Upper lobe of left lung (tissue), 6 donors: ENCODE data around the gene LSM14B. TPM values are rescaled to one million over a fixed set of nuclear protein-coding genes. Genes with fewer than 3 reads are reported as not detected.

ENCODE experiments used
- ATAC-seq, 2 donors: fragments of 200-7000 bp; cut with Tn5 transposase; one replicate each; pipeline ENCODE4 v1.9.1; 2022; ENCODE audit warnings: mild to moderate bottlenecking in 2 of 2, moderate library complexity in 2 of 2; ENCODE audit not compliant: low FRiP score in 2 of 2
- DNase-seq, 2 donors: peaks; one replicate each; pipeline ENCODE4 v3.0.0-alpha.2; 2019 to 2020
- H3K27ac ChIP-seq, 4 donors: fragments of 200-600 bp; sonication (generic); one replicate each; pipeline ENCODE4 v1.5.1; 2016 to 2019
- H3K27me3 ChIP-seq, 4 donors: fragments of 200-600 bp; sonication (generic); one replicate each; pipeline ENCODE4 v1.5.1; 2017 to 2019
- H3K36me3 ChIP-seq, 4 donors: fragments of 200-600 bp; sonication (generic); one replicate each; pipeline ENCODE4 v1.5.1; 2016 to 2019
- H3K4me1 ChIP-seq, 4 donors: fragments of 200-600 bp; sonication (generic); one replicate each; pipeline ENCODE4 v1.5.1; 2018 to 2019
- H3K4me3 ChIP-seq, 4 donors: fragments of 200-600 bp; sonication (generic); one replicate each; pipeline ENCODE4 v1.5.1; 2017 to 2019; ENCODE audit warnings: mild to moderate bottlenecking in 2 of 4, moderate library complexity in 1 of 4
- H3K9me3 ChIP-seq, 4 donors: fragments of 200-600 bp; sonication (generic); one replicate each; pipeline ENCODE4 v1.5.1; 2018 to 2019
- CTCF ChIP-seq, 6 experiments: fragments of 450-650 bp in 4 of 6; fragments of 200-600 bp in 2 of 6; sonication (generic) in 2 of 6; IDR thresholded peaks; one replicate each; pipeline ENCODE4 v1.5.1; 2016 to 2019; ENCODE audit warnings: antibody characterized with exemption in 6 of 6
- EP300 ChIP-seq, 4 donors: sonication (generic); formaldehyde crosslinking; IDR thresholded peaks; one replicate each; pipeline ENCODE4 v1.5.1; 2017; ENCODE audit warnings: antibody characterized with exemption in 4 of 4, control low read depth in 2 of 4
- POLR2A ChIP-seq, 4 donors: fragments of 450-650 bp; IDR thresholded peaks; one replicate each; pipeline ENCODE4 v1.5.1; 2016 to 2017; ENCODE audit warnings: antibody characterized with exemption in 4 of 4, mild to moderate bottlenecking in 2 of 4
- POLR2AphosphoS5 ChIP-seq, 2 donors: sonication (generic); formaldehyde crosslinking; IDR thresholded peaks; one replicate each; pipeline ENCODE4 v1.5.1; 2017; ENCODE audit warnings: antibody characterized with exemption in 2 of 2
- WGBS, 2 donors: methylation state at CpG; one replicate each; pipeline ENCODE4 v1.1.5; 2017 to 2018; 5-methylcytosine and 5-hydroxymethylcytosine counted together
- total RNA-seq, 6 donors: library from RNA; depleted of rRNA in 4 of 6; stranded (reverse); fragments of >200 nt in 4 of 6; gene quantifications; one replicate each; pipeline versions ENCODE4 v1.1.0 to v1.2.1, GENCODE V29; 2016 to 2021
- donor health status: DM: no; HTN: no; CAD: no; lungs with moderate emphysema.
- donor health status: DM: no; HTN: yes; CAD: no; lungs with severe emphysema.

LSM14B gene
- total RNA-seq, 6 donors from 2014 or later, result 27.8 to 46.3 (median 36.4) TPM

GRCh38 chr20:62162765-62163484, 40.6 kb downstream of the LSM14B start:
- DNase-seq, result peak in 1 of 2 donors; percentile 79
- TF ChIP-seq POLR2AphosphoS5 (IDR thresholded peaks at IDR 0.05) (no peak), POLR2A (IDR thresholded peaks at IDR 0.05) (no peak), EP300 (IDR thresholded peaks at IDR 0.05) (no peak), CTCF (IDR thresholded peaks at IDR 0.05) (no peak)
- Histone ChIP-seq H3K4me1 (no peaks in the 10 kb centered on the region), H3K27me3 (no peaks in the 10 kb centered on the region), H3K27ac (no peak overlapping the region), H3K36me3 (peaks cover 0 to 84% (median 64%) of the 10 kb centered on the region in 4 donors), H3K9me3 (no peaks in the 10 kb centered on the region), H3K4me3 (no peak overlapping the region)
- no peak for ATAC-seq
- WGBS, 2 donors, result 97 to 100% methylated on average over 12 to 37 of the region's 38 CpGs

GRCh38 chr20:62163485-62163865, 41.2 kb downstream of the LSM14B start:
- peak in 1 of 2 donors; percentile 80 for DNase-seq
- H3K4me1 ChIP-seq, result no peaks in the 10 kb centered on the region
- peaks cover 0 to 88% (median 69%) of the 10 kb centered on the region in 4 donors for H3K36me3 ChIP-seq
- H3K27ac ChIP-seq, result no peak overlapping the region
- TF ChIP-seq EP300 (IDR thresholded peaks at IDR 0.05), result no peak
- no peak for TF ChIP-seq CTCF (IDR thresholded peaks at IDR 0.05)
- TF ChIP-seq POLR2A (IDR thresholded peaks at IDR 0.05), result no peak
- no peak for TF ChIP-seq POLR2AphosphoS5 (IDR thresholded peaks at IDR 0.05)
- ATAC-seq, result no peak
- no peaks in the 10 kb centered on the region for H3K27me3 ChIP-seq
- H3K4me3 ChIP-seq, result no peak overlapping the region
- no peaks in the 10 kb centered on the region for H3K9me3 ChIP-seq
- 97% methylated on average over 15 to 19 of the region's 25 CpGs for WGBS, 2 donors

GRCh38 chr20:62163986-62164762, 41.9 kb downstream of the LSM14B start:
- no peak for TF ChIP-seq POLR2AphosphoS5 (IDR thresholded peaks at IDR 0.05)
- TF ChIP-seq POLR2A (IDR thresholded peaks at IDR 0.05), result no peak
- TF ChIP-seq CTCF (IDR thresholded peaks at IDR 0.05), result no peak
- TF ChIP-seq EP300 (IDR thresholded peaks at IDR 0.05), result no peak
- Histone ChIP-seq H3K4me3 (no peak overlapping the region), H3K27ac (no peak overlapping the region), H3K36me3 (peaks cover 0 to 87% (median 70%) of the 10 kb centered on the region in 4 donors), H3K27me3 (no peaks in the 10 kb centered on the region), H3K9me3 (no peaks in the 10 kb centered on the region), H3K4me1 (no peaks in the 10 kb centered on the region)
- 95% methylated on average over 26 to 27 of the region's 29 CpGs for WGBS, 2 donors
- no peak for ATAC-seq
- DNase-seq, result peak in 1 of 2 donors; percentile 76

GRCh38 chr20:62164879-62165761, 42.8 kb downstream of the LSM14B start:
- DNase-seq (peak in 1 of 2 donors; percentile 60), ATAC-seq (peak in 1 of 2 donors; percentile 44)
- no peak for TF ChIP-seq EP300 (IDR thresholded peaks at IDR 0.05)
- TF ChIP-seq POLR2A (IDR thresholded peaks at IDR 0.05), result no peak
- TF ChIP-seq POLR2AphosphoS5 (IDR thresholded peaks at IDR 0.05), result no peak
- TF ChIP-seq CTCF (IDR thresholded peaks at IDR 0.05), result no peak
- H3K27ac ChIP-seq, result no peak overlapping the region
- peaks cover 0 to 87% (median 72%) of the 10 kb centered on the region in 4 donors for H3K36me3 ChIP-seq
- H3K9me3 ChIP-seq, result no peaks in the 10 kb centered on the region
- H3K4me3 ChIP-seq, result no peak overlapping the region
- H3K27me3 ChIP-seq, result no peaks in the 10 kb centered on the region
- WGBS, 2 donors, result 96 to 97% methylated on average over 39 to 40 of the region's 41 CpGs
- no peaks in the 10 kb centered on the region for H3K4me1 ChIP-seq
